Right forelimb (tissue), 1 donor: ENCODE data around the gene COBL.
"Not testable (repeated sequence)": the region's sequence is repeated elsewhere in the genome, so short reads cannot be mapped to it uniquely, and the experiment has no call there.

ENCODE experiments used
- DNase-seq: peaks from one replicate; pipeline ENCODE4 v3.0.0-alpha.2; 2018

Gene COBL

DNA sequence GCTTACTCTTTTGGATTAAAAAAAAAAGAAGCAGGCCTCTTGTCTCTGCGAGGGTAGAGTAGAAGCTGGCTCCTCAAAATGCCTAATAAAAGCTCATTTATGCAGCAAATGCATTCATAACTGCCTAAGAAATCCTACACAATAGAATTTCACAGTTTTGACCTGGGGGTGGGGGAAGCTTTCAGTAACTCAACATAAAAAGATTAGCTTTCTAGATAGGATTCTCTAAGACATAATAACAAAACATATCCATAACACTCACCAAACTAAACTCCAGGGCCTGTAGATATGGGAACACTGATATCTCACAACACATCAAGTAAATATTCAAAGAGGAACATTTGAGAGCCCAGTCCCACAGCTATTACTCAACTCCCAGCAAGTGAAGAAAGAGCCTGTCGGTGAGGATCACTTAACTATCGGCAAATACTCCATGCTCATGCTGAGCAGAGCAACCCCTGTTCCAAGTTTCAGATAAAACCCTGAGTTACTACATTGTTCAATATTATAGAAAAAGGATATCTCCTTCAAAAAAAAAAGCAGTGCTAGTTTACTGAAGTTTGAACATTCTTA, 88.1 kb downstream of the COBL start:
- DNase-seq: no peak

- DNase-seq: no peak
These were observed 88.7 kb downstream of the COBL start for GRCh38 chr7:51227861-51228260.

DNA sequence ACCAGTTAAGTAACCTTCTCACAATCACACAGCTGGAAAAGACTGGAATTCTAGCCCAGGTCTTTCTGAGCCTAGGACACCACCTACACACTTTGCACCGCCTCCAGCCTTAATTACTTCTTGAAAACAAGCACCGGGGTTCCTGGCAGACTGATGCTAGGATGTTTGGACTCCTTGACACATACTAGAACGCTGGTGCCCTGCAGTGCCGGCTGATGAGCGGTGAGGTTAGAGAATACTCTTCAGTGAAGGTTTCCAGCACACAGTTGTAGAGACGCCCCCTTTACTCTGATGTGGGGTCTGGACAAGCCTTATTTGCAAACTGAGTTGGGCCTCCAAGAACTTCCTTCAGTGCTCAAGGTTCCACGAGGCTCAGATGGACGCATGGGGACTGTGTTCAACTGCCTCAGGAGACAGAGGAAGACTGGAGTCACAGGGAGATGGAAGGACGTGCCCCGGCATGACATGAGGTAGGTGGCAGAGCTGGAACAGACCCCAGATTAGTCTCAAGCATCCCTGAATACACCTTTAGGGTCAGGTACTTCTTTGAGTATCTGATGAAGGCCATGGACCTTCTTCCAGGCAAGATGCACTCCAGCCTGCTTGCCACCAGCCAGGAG, 89.6 kb downstream of the COBL start:
- no peak for DNase-seq

DNA sequence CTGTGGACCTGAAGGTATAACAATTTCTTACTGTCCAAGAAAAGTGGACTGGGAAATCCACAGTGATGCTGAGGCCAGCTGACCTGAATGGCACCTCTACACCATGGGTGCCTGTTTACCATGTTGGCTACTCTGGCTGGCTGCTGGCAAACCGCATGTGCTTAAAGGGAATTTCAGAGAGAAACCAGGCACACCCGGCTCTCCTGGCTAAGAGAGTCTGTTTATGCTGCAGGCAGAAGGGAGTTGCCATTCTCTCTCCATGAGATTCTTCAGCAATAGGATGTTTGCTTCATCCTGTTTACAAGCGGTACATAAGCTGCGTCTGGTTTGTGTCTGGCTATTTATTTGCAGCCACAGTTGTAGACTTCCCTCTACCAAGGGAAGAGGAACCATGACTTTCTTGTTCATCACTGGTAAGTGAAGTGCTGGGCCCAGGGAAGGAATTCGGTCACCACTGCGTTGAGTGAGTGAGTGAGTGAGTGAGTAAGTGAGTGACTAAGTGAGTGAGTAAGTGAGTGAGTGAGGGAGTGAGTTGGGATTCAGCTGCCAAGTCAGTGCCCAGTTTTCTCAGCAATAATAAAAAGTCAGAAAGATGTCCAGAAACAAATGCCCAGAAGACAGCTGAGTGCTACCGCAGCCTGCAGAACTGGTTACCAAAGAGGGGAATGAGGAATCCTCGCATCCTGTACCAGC, 90.4 kb downstream of the COBL start:
- no peak for DNase-seq

- no peak for DNase-seq
These were observed 91.6 kb downstream of the COBL start for GRCh38 chr7:51224811-51225595.

DNA sequence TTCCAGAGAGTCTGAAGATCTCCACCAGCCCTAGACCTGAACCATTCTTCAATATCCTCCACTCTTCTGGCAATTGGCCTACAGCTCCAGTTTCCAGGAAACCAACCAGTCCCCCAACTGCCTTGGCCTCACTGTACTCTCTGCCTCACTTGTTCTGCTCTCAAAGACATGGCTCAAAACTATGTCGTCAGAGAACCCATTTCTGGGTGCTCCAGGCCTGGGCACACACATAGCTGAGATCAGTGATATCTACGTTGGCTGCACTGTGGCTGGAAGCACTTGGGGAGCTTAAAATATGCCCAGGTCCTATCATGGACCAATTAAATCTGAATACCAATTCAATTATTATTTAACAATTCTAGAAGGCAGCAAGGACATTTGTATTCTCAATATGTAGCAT, 93.1 kb downstream of the COBL start:
- DNase-seq: no peak

DNA sequence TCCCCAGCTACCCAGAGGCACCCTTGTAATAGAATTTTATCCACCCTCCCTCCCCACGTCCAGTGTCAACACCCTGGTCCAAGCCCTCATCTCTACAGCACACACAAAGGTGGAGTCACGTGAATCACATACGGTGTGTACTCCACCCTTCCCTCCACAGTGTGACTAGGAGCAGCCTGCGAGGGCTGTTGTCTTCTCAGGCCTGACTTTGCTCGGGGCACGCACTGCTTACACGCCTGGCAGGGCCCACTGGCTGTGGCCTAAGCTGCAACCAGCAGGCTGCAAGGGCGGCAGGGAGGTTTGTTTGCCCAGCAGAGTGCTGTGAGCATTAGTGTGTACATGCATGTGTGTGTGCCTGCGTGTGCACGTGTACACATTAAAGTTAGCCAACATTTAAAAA, 93.7 kb downstream of the COBL start:
- DNase-seq: no peak

DNA sequence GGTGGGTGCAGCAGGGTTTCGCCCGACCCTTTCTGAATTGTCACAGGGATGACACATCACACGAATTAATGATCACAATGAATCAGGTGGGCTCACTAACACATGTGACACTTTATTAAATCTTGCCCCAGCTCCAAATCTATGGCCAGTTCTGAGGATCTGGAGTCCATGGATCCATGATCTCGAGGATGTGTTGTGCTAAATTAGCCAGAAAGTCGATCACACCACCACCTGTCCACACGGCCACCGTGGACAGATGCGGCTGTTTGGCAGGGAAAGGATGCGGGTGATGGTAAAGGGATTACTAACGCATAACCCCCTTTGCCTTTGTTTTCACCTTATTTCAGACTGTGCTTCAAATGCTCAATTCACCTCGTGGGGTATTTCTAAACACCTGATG, 96.4 kb downstream of the COBL start:
- DNase-seq: no peak

DNA sequence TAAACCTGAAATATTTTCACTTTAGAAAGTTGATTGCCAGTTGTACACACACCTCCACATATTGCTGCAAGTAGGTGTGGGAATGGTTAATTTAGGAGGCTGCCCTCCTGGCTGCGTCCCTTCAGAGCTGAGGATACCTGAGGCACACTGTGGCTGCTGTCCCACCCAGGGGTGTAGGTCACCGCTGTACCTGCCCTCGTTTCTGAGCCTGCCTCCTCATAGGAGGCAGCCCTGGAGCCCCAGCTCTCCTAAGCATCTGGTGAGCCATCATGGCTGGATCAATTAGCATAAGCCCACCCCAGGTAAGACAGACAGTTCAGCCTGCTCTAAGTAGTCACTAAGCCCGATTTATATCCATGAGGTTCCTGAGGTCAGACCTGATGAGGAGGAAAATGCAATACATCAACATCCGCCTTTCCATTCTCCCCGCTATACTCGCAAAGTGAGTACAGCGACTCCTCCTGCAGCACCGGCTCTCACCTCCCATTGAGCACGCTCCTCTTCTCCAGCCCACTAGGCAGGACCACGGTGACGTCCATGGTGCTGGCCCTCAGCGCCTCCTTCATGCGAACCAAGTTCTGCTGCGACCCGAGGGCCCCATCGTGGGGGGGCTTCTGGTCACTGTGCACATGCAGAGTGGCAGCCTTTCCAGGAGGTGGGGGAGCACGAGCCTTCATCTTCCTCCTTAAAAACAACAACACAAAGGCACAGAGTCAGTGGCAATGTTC, 97.2 kb downstream of the COBL start:
- DNase-seq: no peak

DNA sequence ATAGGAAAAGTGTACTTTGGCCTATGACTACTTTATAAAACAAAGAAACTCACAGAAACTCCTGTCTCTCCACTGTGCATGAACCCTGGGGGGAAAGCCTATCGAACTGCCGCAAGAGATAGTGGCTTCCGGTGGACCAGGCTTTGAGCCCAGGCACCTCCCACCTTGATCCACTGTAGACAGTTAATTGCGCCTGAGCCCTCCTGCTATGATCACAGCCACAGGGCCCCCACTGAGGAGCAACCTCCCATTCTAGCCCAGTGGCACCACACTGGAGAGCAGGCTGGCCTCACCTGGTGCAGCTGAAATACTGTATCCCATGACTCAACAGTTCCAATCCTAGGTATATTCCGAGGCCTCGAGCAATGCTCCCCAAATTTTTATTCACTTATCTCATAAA, 98.8 kb downstream of the COBL start:
- no peak for DNase-seq

DNA sequence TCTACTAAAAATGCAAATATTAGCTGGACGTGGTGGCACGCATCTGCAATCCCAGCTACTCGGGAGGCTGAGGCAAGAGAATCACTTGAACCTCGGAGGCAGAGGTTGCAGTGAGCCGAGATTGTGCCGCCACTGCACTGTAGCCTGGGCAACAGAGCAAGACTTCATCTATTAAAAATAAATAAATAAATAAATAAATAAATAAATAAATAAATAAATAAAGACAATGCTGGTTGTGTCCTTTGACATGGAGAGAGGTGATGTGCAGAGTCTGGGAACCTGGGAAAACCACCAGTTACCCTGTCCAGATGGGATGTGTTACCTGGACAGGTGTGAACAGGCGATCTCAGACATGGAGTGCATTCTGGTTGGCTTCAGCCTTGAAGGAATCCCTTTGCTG, 102.5 kb downstream of the COBL start:
- DNase-seq: no peak

- no peak for DNase-seq
These were observed 103.0 kb downstream of the COBL start for GRCh38 chr7:51213618-51214017.

- DNase-seq: no peak
These were observed 105.8 kb downstream of the COBL start for GRCh38 chr7:51210766-51211165.

- DNase-seq: no peak
These were observed 107.2 kb downstream of the COBL start for GRCh38 chr7:51209426-51209825.

DNA sequence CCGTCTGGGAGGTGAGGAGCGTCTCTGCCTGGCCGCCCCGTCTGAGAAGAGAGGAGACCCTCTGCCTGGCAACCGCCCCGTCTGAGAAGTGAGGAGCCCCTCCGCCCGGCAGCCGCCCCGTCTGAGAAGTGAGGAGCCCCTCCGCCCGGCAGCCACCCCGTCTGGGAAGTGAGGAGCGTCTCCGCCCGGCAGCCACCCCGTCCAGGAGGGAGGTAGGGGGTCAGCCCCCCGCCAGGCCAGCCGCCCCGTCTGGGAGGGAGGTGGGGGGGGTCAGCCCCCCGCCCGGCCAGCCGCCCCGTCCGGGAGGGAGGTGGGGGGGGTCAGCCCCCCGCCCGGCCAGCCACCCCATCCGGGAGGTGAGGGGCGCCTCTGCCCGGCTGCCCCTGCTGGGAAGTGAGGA, 108.5 kb downstream of the COBL start:
- not testable (repeated sequence) for DNase-seq

DNA sequence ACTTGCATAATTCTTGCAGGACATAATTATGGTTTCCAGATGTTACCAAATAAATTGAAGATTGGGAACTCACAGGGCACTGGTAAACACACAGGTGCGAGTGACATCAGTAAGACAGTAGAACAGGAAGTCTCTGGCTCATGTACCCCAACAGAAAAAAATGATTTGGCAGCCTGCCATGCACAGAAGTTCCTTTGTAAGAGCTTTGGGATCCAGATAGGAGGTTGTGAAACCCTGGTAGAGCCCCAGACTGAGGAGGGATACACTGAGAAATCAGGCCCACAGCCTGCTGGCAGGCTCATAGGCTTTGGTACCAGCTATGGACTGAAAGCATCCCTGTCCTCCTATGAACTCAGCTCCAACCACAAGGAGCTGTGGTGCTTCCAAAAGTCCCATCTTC, 118.0 kb downstream of the COBL start:
- DNase-seq: no peak

GRCh38 chr7:51190969-51191368, 125.6 kb downstream of the COBL start:
- DNase-seq: no peak

DNA sequence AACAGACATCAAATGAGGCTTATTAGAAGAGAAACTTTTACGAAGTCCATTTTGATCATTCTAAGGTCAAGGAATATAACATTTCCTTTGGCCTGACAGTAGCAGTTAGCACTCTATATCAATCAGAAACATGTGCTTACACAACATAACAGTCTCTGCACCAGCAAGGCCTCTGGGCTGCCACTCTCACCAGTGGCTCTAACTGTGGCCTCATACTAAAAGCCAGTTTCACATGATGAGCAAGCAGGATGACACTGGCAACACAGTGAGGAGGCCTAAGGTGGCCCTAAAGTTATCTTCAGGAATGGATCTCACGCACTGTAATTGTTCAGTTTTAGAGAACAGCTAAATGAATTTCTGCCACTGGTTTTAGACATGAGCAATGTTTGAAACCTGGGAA, 126.8 kb downstream of the COBL start:
- DNase-seq: no peak

GRCh38 chr7:51188987-51189386, 127.6 kb downstream of the COBL start:
- no peak for DNase-seq

DNA sequence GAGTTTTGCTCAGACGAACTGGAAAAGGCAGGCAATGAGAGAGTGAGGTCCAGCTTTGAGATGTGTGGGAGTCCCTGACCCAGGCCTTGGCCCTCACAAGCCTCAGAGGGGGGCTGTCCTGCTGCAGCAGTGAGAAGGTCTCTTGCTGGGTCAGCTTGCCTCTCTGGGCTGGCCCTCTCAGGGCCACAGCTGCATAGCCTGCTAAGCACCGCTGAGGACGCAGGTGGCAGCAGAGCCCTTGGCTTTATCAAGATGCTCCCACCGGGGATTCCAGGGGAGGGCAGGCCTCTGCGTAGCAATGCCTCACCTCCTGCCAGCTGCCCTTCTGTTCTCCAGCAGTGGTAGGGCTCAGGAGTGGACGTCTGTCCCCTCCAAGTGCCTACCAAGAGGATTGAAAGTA, 128.7 kb downstream of the COBL start:
- DNase-seq: no peak

GRCh38 chr7:51186531-51186930, 130.1 kb downstream of the COBL start:
- DNase-seq: no peak

- no peak for DNase-seq
These were observed 133.9 kb downstream of the COBL start for GRCh38 chr7:51182636-51183166.

- DNase-seq: no peak
These were observed 136.5 kb downstream of the COBL start for GRCh38 chr7:51180092-51180491.
